C4-2B (cell line): ENCODE measurements around the gene NKX3-2.
A peak's percentile ranks its signal among the peaks of the same experiment; 100 is the strongest.

Source experiments
- H3K27ac ChIP-seq: fragments of 450-650 bp; 2 replicates; pipeline ENCODE4 v1.5.1; 2017
- CTCF ChIP-seq: fragments of 450-650 bp; conservative IDR thresholded peaks from 2 replicates; pipeline ENCODE4 v1.5.1; 2017; ENCODE audit warnings: mild to moderate bottlenecking
- ZFX ChIP-seq: fragments of 450-650 bp; IDR thresholded peaks from 2 replicates; pipeline ENCODE4 v1.6.1; 2017

The NKX3-2 gene

GRCh38 chr4:13543839-13544605, at the start of gene NKX3-2:
TSS of gene NKX3-2 (minus strand) at chr4:13544508. CDS start at chr4:13544414, 94 bp downstream.
- TF ChIP-seq CTCF (no peak), ZFX (no peak)
- peak within 1 kb of the TSS; percentile 72 for H3K27ac ChIP-seq

DNA sequence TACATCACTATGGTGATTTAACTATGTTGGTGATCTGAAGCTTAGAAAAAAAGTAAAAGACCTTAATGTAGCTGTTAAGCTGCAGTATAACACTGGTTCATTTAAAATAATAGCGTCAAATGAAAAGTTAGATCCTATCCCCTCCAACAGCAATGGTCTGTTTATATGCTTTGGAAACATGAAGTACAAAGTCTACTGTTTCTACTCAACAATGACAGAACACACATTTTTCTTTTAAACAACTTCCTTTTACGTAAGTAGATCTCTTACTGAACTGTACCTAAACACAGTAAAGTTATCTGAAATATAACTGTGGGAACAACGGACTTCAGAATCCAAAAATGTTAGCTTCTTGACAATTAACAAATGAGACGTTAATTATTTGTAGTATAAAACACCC, 47.9 kb upstream of the NKX3-2 start:
- no peak for TF ChIP-seq CTCF
- no peak for TF ChIP-seq ZFX
- H3K27ac ChIP-seq = no peak overlapping the region

DNA sequence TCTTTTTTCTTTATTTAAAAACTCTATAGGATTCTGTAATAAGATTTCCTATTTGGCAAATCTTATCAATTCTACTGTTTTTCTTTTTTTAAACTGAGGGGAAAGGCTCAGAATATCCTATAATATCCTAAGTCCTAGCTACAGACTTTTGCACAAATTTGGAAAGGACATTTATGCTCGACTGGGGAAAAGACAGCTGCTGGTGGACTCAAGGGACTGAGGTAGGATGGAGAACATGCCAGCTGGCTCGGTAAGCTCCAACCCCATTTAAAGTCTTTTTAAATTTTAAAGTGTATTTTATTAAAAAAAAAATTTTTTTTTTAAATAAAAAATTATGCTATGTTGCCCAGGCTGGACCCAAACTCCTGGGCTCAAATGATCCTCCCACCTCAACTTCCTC, 46.5 kb upstream of the NKX3-2 start:
- no peak overlapping the region for H3K27ac ChIP-seq
- TF ChIP-seq ZFX = no peak
- no peak for TF ChIP-seq CTCF

GRCh38 chr4:13588954-13589353, 44.6 kb upstream of the NKX3-2 start:
- no peak overlapping the region for H3K27ac ChIP-seq
- no peak for TF ChIP-seq ZFX
- TF ChIP-seq CTCF = no peak

DNA sequence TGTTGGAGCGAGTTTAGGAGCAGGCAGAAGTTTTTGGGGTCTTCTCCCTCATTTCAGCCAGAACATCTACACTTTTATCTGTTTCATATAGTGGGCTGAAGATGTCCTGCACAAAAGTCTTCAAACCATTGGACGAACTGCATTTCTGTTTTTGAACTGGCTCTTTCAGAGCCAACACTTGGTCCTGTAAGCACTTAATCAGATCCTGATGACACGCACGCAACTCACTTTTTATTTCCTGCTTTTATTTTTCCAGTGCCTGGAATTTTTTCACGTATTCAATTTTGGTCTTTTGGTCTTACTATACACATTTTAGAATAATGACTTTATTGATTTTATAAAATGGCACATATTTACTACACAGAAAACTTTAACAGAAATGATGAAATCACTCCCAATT, 40.2 kb upstream of the NKX3-2 start:
- H3K27ac ChIP-seq = no peak overlapping the region
- no peak for TF ChIP-seq CTCF
- TF ChIP-seq ZFX = no peak

DNA sequence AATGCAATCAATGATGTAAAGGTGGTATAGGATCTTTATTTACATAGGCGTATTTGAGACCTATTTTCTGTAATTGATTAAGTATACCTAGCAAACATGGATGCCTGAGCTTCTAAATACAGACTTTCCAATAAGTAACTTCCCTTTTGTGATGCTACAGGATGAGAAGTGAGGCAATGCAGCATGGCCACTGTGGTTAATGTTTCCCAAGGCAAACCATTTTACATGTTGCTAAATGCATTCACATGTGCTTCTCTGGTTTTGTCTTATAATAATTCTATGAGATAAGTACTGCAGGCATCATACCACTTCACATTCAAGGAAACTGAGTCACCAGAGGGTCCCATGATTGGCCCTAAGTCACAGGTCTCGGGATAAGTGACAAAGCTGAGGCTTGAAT, 35.7 kb upstream of the NKX3-2 start:
- TF ChIP-seq CTCF (no peak), ZFX (no peak)
- no peak overlapping the region for H3K27ac ChIP-seq

- no peak for TF ChIP-seq ZFX
- TF ChIP-seq CTCF = no peak
- no peak overlapping the region for H3K27ac ChIP-seq
Measured at GRCh38 chr4:13577660-13578059, 33.4 kb upstream of the NKX3-2 start.
